Measurements from ENCODE around the gene NCKAP5.

DNA sequence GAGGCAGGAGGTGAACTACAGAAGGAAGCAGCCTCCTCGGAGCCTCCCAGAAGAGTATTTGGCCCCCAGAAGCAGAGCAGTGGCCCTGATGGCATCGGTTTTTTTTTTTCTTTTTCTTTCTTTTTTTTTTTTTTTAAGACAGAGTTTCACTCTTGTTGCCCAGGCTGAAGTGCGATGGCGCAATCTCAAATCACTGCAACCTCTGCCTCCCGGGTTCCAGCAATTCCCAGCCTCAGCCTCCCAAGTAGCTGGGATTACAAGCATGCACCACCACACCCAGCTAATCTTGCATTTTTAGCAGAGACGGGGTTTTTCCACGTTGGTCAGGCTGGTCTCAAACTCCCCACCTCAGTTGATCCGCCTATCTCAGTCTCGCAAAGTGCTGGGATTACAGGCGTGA is 34.8 kb upstream of the NCKAP5 start:
- TF ChIP-seq YY1 (IDR thresholded peaks at IDR 0.05; ENCODE audit: insufficient read depth, insufficient read length) (no peak), SUZ12 (IDR thresholded peaks at IDR 0.05; ENCODE audit: extremely low read depth, insufficient read depth, insufficient read length) (no peak), ZNF274 (IDR thresholded peaks at IDR 0.05; ENCODE audit: low read depth, low read length) (no peak)

Measured in NT2/D1 (cell line).